ENCODE measurements around the gene NRBP1.
A peak's percentile ranks its signal among the peaks of the same experiment; 100 is the strongest.

Gene NRBP1

DNA sequence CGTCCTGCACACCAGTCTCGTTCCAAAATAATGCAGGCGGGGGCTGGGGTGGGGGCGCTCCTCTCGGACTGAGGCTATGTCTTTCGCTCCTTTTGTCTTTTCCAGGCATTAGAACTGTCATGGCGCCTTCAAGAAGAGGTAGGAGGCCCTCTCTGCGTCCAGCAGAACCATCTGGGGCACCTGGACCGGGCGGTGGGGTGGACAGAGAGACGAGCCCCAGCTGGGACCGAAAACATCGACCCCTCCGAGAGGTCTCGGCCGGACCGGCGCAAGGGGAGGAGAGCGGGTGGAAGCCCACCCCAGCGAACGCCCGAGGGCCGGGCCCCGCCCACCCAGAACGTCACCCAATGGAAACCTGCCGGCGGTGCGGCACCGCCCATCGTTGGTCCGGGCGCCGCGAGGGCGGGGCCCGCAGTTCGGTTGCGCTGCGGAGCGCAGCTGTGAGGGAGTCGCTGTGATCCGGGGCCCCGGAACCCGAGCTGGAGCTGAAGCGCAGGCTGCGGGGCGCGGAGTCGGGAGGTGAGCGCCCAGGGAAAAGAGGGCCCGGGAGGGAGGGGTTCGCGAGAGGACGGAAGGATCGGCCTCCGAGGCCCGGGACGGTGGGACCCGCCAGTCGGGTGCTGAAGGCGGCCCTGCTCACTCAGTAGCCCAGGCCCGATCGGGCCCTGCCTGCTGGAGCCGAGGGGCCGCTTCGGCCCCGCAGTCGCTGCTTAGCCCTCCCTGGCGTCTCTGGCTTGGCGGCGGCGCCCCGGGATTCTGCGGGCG is at the start of gene NRBP1:
Gene NRBP1, plus strand, starts transcription at position 419 of the 765 bp plus-strand sequence. CDS start 4,643 bp downstream, outside the sequence.
- peak; percentile 82 for DNase-seq (ENCODE audit: low read depth)

DNA sequence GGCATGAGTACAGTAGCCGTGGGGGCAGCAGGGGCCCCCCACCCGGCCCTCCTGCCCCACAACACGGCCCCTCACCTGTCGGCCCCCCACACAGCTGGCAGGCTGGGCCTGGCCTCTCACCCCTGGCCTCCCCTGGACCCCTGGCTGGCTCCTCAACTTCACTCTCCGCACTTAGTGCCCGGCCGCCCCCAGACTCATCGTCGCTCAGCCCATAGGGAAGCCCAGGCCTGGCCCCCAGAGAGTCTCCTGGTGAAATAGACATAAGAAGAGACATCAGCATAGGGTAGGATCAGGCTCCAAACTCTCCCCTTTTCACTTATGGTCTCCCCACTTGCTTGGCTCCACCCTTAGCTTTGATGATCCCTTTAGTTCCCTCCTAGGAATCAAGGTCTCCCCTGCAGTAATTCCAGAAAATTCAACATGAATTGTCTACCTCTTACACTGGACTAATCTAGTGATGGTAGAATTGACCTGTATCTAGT is 49.6 kb upstream of the NRBP1 start:
- no peak for DNase-seq (ENCODE audit: low read depth)

DNA sequence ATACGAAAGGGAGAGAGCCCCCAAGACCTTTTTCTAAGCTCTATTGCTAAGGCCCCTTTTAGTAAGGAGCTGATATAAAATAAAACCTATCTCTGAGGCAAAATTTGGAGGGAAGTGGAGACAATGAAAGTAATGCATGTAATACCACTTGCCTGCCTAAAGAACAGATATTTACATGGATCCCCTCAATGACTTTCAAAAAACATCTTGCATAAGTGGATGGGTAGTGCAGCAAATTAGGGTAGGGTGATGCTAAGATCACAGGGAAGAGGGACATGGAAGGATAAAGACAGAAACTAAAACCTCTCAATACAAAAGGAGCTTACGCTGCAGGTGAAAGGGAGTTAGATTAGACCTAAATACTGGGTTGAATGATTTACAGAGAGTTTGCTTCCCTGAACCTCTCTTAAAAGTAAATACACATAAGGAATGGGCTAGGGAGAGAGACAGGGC is 49.0 kb upstream of the NRBP1 start:
- DNase-seq (ENCODE audit: low read depth) = no peak

DNA sequence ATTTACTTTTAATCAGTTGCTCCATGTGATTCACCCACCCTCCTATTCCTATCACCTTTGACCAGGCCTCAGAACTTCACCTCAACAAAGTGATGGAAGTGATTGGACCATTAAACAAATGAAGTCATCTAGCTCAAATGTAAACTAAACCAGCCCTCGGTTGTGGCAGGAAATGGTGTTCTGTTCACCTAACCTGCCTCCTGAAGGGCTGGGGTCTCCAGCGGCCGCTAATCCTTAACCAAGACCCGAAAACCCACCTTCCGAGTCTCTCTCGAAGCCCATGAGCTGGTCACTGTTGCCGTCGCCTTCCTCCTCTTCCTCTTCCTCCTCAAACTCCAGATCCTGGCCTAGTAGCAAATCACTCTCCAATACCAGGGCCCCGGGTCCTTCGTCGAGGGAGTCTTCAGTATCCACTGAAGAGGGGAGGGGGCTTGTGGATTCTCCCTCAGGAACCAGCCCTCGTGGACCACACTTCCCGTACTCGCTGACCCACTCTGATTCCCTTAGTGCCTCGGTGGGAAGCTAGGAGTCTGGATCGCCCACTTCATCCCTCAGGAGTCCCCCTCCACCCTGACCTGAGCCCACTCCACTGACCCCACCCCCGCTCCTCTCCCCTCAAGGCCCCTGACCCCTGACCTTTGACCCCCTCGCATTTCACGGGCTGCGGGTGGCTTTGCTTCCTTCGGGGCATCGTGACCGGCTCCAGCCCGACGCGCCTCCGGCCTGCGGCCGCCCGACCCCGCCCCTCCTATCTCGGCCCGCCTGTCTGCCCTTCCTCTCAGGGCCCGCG is 48.4 kb upstream of the NRBP1 start:
- peak; percentile 55 for DNase-seq (ENCODE audit: low read depth)

DNA sequence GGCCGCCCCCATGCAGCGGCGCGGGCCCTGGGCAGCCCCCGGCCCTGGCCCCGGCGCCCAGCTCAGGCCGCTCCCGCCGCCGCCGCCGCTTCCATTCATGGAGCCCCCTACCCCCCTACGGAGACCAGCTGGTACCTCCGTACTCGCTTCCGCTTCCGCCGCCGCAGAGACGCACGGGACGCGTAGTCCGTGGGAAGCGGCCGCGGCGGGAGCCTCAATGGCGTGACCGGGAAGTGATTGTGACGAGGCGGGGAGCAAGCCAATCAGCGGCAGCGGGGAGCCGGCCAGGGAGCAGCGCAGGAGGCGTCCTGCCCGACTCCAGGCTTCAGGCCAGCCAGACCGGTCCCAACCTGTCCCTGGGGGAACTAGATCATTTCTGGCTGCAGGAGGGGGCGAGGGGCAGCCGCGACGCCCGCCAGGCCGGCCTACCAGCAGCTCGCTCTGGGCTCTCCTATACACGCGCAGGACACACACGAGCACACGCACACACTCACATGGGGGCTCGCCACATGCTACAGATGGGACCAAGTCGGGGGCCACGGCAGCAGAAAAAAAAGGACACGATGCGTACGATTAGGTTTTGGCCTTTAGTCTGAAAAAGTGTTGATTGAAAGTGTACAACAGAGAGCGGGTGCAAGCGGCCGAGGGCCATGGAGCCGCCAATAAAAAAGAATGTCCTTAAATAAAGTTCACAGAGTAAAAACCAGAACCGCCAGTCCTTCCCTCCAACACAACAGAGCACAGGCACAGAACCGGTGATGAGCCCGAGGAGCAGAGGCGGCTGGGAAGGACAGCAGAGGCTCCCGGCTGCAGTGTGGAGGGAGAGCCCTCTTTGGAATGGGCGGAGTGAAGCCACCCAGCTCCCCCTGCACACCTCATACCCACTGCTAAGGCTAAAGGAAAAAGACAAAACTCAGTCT is 47.5 kb upstream of the NRBP1 start, which contains the start of gene ZNF513:
Gene ZNF513, minus strand, starts transcription at position 109 of the 920 bp plus-strand sequence. CDS start 208 bp downstream, outside the sequence.
- peak; percentile 85 for DNase-seq (ENCODE audit: low read depth)

DNA sequence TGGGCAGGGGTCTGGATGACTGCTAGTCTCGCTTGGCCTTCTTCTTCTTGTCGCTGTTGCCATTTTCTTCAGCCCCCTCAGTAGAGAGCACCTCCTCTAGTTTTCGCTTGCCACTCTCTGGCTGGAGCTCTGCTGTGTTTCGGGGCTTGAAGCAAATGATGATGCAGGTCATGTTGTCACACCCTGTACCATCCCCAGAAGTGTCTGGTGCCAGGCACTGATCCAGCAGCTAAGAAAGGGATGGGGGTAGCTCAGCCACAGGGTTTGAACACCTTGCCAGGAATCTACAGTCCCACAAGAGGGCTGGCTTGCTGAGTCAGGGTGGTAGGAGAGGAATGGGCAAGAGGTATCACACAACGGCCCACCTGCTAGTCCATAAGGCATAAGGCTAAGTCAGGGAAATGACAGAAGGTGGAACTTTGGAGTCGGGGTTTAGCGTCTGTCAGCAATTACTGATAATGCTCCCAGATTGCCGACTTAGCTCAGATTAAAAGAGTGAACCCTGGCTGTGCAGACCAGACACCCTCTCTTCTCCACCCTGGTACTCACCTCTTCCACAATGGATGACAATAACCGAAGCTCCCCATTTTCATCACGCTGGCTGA is 46.8 kb upstream of the NRBP1 start:
- DNase-seq (ENCODE audit: low read depth) = no peak

DNA sequence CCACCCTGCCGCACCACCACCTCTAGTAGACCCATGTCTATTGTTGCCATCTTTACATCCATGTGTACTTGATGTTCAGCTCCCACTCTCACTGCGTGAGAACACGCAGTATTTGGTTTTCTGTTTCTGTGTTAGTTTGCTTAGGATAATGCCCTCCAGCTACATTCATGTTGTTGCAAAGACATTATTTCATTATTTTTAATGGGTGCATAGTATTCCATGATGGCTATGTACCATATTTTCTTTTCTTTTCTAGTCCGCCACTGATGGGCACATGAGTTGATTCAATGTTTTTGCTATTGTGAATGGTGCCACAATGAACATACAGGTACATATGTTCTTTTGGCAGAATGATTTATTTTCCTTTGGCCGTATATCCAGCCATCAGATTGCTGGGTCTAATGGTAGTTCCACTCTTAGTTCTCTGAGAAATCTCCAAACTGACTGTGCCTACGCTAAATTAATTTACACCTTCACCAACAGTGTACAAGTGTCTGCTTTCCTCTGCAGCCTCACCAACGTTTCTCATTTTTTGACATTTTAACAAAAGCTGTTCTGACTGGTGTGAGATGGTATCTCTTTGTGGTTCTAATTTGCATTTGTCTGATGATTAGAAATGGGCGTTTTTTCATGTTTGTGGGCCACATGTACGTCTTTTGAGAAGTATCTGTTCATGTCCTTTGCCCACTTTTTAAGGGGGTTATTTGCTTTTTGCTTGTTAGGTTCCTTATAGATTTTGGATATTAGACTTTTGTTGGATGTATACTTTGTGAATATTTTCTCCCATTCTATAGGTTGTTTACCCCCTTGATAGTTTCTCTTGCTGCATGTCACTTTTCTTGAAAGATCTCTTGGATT is 37.4 kb upstream of the NRBP1 start:
- no peak for DNase-seq (ENCODE audit: low read depth)

DNA sequence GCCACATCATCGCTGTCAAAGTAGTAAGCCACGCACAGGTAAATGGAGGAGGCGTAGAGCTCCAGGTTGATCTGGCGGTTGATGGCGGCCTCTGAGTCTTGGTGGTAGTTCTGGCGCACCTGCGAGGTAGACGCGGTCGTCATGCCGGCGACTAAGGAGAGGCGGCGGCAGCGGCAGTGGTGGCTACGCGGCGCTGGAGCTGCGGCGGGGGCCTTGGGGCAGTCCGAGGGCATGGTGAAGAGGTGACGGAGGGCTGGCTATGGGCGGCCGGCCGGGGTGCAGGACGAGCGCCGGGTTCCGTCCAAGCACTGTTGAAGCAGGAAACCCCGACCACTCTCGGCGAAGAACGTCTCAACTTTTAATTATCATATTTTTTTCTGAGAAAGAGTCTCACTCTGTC is 35.2 kb upstream of the NRBP1 start:
- no peak for DNase-seq (ENCODE audit: low read depth)

DNA sequence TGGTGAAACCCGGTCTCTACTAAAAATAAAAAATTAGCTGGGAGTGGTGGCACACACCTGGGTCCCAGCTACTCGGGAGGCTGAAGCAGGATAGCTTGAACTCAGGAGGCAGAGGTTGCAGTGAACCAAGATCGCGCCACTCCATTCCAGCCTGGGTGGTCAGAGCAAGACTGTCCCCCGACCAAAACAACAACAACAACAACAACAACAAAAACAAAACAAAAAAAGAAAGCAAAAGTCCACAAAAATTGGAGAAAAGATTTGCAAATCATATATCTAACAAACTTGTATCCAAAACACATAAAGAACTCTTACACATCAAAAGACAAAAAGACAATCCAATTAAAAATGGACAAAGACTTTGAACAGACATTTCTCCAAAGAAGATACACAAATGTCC is 29.5 kb upstream of the NRBP1 start:
- no peak for DNase-seq (ENCODE audit: low read depth)

DNA sequence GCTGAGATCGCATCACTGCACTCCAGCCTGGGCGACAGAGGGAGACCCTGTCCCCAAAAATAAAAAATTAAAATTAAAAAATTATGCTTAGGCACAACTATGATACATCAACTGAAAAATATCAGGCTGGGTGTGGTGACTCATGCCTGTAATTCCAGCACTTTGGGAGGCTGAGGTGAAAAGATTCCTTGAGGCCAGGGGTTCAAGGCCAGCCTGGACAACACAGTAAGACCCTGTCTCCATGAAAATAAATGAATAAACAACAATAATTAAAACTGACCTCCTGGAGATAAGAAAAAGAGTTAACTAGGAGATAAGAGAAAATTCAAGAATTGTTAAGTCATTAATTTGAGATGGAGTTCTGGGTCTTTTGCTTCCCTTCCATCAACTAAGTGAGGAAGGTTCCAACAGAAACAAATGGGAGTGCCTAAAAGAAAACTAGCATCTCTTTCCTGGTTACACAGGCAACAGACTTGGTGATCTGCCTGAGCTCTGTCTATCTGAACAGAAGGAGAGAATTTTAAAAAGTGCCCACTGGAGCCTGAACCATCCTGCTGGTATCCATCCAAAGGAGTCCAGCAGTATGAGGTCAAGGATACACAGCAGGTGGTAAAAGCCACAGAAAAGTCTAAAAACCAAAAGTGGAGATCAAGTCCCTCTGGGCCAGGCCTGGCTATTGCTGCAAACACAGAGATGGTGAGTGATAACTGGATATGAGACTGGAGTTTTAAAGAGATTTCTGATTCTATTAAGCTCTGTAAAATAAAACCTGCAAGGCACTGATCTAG is 27.9 kb upstream of the NRBP1 start:
- no peak for DNase-seq (ENCODE audit: low read depth)

DNA sequence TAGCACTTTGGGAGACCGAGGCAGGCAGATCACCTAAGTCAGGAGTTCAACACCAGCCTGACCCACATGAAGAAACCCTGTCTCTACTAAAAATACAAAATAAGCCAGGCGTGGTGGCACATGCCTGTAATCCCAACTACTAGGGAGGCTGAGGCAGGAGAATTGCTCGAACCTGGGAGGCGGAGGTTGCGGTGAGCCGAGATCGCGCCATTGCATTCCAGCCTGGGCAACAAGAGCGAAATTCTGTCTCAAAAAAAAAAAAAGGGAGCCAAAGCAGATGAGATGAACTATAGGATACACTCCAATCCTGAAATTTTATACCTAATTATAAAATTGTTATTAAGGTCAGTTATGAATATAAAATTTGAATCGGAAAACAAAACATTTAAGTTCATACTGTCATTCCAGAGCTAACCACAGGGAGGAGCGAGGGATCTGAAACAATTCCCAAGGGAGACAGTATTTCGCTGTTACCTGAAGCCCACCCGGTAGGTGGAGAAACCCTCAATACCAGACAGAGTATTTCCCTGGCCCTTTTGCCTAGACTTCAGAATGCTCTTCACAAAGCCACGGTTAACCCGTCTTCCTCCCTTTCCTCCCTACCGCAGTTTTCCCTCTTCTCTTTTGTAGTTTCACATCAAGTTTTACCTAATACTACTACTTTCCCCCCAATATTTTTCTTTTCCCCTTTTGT is 20.5 kb upstream of the NRBP1 start:
- no peak for DNase-seq (ENCODE audit: low read depth)

DNA sequence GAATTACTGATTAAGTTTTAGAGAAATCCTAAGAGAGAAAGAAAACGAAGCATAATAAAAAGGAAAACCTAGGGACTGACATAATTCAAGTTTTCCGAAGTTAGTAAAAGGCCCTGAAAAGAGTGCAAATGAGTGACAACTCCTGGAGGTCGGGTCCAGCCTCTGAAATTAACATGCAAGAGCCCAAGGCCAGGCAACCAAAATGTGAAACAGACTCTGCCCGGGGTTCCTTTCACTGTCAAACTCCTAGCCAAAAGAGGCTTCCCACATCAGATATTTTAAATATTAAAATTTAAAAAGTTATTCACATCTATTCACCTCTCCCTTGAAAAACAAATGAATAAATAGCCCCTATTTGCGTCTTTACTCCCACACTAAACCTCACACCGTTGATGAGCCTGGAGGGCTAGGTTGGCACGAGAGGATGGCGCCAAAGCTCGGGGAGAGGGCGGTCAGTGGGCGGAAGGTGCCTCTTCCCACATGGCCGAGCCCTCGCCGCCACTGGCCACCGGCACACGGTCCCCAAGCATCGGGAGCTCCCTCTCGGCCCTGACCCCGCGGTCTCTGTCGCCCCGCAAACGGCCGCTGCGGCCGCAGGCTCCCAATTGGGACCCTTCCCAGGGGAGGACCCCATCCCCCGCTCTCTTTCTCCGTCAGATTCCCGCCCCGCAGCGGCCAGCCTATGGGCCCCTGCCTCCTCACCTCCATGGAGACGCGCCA is 19.7 kb upstream of the NRBP1 start:
- no peak for DNase-seq (ENCODE audit: low read depth)

DNA sequence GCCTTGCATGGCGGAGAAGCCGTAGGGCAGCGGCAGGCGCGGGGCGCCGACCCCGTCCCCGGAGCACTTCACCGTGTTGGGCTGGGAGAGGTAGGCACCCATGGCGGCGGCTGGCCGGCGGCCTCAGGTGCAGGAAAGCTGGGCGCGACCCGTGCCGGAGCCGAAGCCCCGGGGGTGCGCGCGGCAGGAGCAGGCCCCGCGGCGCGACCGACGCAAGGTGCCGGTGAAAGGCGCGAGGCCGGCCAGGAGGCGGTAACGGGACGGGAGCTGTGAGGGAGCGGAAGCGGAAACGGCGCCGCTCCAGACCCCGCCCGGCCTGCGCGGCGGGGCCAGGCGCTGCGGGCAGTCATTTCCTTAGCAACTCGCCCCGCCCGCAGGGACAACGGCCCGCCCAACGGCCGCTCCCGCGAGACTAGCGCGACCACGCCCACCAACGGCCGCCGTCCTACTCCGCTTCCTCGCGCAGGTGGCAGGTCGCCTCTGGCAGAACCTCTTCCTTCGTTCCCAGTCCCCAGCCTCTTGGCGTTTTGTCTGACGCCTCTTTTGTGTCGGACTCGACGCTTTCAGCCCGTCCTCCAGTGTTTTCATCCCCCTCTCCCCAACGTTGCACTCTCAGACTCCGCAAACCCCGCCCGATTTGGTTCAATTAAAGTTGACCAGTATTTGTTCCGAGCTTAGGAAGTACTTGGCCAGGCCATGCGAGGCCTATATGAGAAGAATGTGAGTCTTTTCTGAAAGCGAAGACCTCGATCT is 18.9 kb upstream of the NRBP1 start, which contains the start of gene PPM1G:
Gene PPM1G, minus strand, starts transcription at position 271 of the 753 bp plus-strand sequence. Its CDS starts 169 bp downstream, at position 102.
- peak; percentile 90 for DNase-seq (ENCODE audit: low read depth)

DNA sequence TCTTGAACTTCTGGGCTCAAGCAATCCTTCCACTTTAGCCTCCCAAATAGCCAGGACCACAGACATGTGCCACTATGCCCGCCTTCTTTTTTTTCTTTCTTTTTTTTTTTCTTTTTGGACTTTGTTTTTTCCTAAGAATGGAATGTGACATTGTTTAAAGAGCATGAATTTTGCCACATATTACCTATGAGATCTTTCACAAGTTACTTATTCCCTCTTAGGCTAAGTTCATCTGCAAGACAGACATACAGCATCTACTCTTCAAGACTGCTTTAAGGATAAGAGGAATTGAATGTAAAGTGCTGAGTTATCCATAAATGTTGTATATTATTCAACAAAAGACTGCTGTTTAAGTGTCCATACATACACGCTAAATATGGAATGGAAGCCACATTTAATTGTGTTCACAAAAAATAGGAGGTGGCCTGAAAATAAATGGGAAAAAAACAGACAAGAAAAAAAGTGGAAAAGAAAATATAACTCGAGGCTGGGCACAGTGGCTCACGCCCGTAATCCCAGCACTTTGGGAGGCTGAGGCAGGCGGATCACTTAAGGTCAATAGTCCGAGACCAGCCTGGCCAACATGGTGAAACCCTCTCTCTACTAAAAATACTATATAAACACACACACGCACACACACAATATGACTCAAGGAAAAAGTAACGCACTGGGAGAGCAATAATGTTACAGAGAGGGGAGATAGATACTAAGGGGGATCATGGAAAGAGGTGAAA is 15.8 kb upstream of the NRBP1 start:
- DNase-seq (ENCODE audit: low read depth) = no peak

DNA sequence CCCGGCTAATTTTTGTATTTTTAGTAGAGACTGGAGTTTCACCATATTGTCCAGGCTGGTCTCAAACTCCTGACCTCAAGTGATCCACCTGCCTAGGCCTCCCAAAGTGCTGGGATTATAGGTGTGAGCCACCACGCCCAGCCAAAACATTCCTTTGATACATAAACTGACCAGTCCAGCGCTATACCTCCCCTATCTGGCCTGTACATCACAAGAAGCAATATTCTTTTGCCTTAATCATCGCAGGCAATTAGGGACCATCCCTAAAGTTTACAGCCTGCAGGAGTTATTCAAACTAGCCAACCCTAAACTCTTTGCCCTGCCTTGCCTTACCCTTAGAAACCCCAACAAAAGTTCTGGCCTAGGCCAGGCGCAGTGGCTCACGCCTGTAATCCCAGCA is 12.3 kb upstream of the NRBP1 start:
- DNase-seq (ENCODE audit: low read depth) = no peak

DNA sequence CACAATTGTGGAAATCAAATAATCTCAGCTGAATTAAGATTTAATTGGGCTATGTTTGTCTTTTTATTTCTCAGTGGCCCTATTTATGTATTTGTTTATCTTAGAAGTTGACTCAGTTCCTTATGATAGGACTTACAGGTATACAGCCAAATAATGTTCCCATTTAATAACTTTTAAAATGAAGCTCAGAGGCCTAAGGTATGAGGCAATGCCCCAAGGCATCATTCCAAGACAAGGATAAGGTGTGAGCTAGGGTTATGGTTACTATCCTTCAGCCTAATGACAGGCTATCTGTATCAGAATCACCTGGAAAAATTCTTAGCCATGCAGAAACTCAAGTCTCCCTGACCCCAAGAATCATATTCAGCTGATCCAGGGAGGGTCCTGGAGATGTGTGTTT is 7.4 kb upstream of the NRBP1 start:
- DNase-seq (ENCODE audit: low read depth) = no peak

All from T-helper 22 cell (primary cell).